SU-DHL-6 (cell line): ENCODE results near the gene PRCC.

Source experiments
- EZH2phosphoT487 ChIP-seq: fragments of 200-600 bp; sonication (generic), shearing (Covaris generic); conservative IDR thresholded peaks from 2 replicates; pipeline ENCODE4 v1.6.1; 2018; ENCODE audit warnings: mild to moderate bottlenecking, antibody characterized with exemption, low read length, moderate library complexity, mixed read lengths
- TF ChIP-seq, protein P1 (sequence below): fragments of 200-600 bp; sonication (generic); IDR thresholded peaks from one replicate; pipeline ENCODE4 v1.5.1; 2017; ENCODE audit warnings: antibody characterized with exemption, mild to moderate bottlenecking, low read length, moderate library complexity; ENCODE audit not compliant: insufficient read depth, poor library complexity, severe bottlenecking

DNA sequence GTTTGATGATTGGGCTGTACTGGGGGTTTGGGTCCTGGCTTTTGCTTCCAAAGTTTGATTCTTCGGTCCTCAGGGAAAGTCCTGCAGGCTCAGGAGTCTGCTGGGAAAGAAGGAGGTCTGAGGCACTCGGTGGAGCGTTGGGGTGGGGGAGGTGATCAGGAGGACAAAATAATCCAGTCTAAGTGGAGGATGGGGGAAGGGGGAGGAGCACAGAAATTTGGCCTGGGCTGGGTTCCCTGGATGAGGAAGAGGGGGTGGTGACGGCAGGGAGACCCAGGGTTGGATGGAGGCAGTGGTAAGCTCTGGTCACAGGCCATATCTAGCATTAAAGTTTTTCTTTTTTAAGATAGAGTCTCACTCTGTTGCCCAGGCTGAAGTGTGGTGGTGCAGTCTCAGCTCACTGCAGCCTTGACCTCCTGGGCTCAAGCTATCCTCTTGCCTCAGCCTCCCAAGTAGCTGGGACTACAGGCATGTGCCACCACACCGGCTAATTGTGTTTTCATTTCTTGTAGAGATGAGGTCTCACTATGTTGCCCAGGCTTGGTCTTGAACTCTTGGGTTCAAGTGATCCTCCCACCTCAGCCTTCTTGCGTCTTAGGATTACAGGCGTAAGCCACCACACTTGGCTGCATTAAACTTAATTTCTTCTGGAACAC, 42.5 kb downstream of the PRCC start:
- TF ChIP-seq, protein P1, sequence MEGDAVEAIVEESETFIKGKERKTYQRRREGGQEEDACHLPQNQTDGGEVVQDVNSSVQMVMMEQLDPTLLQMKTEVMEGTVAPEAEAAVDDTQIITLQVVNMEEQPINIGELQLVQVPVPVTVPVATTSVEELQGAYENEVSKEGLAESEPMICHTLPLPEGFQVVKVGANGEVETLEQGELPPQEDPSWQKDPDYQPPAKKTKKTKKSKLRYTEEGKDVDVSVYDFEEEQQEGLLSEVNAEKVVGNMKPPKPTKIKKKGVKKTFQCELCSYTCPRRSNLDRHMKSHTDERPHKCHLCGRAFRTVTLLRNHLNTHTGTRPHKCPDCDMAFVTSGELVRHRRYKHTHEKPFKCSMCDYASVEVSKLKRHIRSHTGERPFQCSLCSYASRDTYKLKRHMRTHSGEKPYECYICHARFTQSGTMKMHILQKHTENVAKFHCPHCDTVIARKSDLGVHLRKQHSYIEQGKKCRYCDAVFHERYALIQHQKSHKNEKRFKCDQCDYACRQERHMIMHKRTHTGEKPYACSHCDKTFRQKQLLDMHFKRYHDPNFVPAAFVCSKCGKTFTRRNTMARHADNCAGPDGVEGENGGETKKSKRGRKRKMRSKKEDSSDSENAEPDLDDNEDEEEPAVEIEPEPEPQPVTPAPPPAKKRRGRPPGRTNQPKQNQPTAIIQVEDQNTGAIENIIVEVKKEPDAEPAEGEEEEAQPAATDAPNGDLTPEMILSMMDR: no peak
- no peak for TF ChIP-seq EZH2phosphoT487
